ENCODE measurements around the gene PROSER2.

The PROSER2 gene

GRCh38 chr10:11909618-11910017 lies 86.5 kb downstream of the PROSER2 start:
- no peak for DNase-seq (ENCODE audit: low read depth)

- DNase-seq (ENCODE audit: low read depth): no peak
These were observed 86.9 kb downstream of the PROSER2 start for GRCh38 chr10:11910102-11910501.

- no peak for DNase-seq (ENCODE audit: low read depth)
These were observed 90.0 kb downstream of the PROSER2 start for GRCh38 chr10:11913079-11913641.

- DNase-seq (ENCODE audit: low read depth): no peak
These were observed 95.2 kb downstream of the PROSER2 start for GRCh38 chr10:11918384-11918783.

GRCh38 chr10:11919271-11919670 lies 96.1 kb downstream of the PROSER2 start:
- no peak for DNase-seq (ENCODE audit: low read depth)
